Peyer's patch (tissue), 4 donors: ENCODE data around the gene NTN5.

Source experiments
- CTCF ChIP-seq, 6 experiments: fragments of 450-650 bp in 4 of 6; fragments of 200-600 bp in 2 of 6; sonication (generic) in 1 of 6; IDR thresholded peaks; one replicate each; pipeline ENCODE4 v1.5.1; 2017 to 2019; ENCODE audit warnings: antibody characterized with exemption in 6 of 6, mild to moderate bottlenecking in 3 of 6, moderate library complexity in 1 of 6
- POLR2A ChIP-seq, 2 donors: fragments of 450-650 bp; IDR thresholded peaks; one replicate each; pipeline ENCODE4 v1.5.1; 2017; ENCODE audit warnings: antibody characterized with exemption in 2 of 2, mild to moderate bottlenecking in 2 of 2, moderate library complexity in 2 of 2

GRCh38 chr19:48633148-48634035 is 39.4 kb downstream of the NTN5 start:
- no peak for TF ChIP-seq CTCF (IDR thresholded peaks at IDR 0.05)
- TF ChIP-seq POLR2A (IDR thresholded peaks at IDR 0.05), result peak; percentile 38 to 86
